A549 treated with AZD9567 at 1 μM for 4 hours (cell line): ENCODE results near the gene SLC16A6. TPM values are rescaled to one million over a fixed set of nuclear protein-coding genes. Genes with fewer than 3 reads are reported as not detected.

ENCODE experiments used
- total RNA-seq: library from RNA; stranded (reverse); fragments of 200-300 nt; extraction: Qiagen RNA extraction; gene quantifications from 5 replicates; pipeline ENCODE4 v1.2.3, GENCODE V29; 2022; ENCODE audit not compliant: insufficient read depth

SLC16A6 gene
- 0.29 to 0.39 TPM (median 0.37 TPM) in 4 of 5 replicates, not detected in the other for total RNA-seq

DNA sequence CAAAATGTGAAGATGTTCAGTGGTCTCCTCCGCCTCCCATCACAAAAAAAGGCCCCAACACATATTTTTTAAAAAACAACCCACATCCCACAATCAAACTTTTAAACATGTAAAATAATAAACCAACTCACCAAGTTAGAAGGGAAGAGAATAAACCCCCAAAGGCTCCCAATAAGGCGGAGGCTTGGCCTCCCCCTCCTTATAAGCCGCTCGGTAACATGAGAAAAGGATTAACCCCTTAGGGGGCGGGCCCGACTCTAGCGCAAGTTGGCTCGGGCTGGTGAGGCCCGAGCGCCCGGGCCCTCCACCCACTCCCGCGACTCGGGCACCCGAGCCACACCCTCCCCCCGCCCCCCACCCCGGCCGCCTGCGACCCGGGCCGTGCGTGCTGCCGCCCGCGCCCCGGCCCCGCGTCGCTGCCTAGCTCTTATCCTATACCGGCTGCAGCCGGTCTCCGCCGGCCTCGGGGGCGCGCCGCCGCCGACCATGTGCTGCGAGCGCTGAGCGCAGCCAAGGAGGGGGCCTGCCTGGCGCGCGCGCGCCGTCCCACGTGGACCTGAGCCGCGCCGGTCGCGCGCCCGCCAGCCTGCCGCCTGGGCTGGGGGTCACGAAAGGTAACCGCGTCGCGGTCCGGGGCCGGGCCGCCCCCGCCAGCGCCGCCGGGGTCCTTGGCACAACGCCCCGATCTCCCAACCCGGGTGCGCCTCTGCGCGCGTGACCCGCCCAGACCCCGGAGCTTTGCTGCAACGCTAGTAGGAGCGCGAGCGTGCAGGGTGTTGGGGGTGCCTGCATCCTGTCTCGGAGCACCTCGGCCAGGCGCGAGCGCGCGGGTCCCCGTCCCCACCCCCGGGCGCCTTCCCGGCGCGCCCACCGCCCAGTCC, at the start of gene SLC16A6, which contains the start of gene ARSG:
Gene SLC16A6, minus strand, starts transcription at position 173 of the 881 bp plus-strand sequence. CDS start 12,807 bp downstream, outside the sequence.
Gene ARSG, plus strand, starts transcription at position 541 of the 881 bp plus-strand sequence. CDS start 15,999 bp downstream, outside the sequence.

DNA sequence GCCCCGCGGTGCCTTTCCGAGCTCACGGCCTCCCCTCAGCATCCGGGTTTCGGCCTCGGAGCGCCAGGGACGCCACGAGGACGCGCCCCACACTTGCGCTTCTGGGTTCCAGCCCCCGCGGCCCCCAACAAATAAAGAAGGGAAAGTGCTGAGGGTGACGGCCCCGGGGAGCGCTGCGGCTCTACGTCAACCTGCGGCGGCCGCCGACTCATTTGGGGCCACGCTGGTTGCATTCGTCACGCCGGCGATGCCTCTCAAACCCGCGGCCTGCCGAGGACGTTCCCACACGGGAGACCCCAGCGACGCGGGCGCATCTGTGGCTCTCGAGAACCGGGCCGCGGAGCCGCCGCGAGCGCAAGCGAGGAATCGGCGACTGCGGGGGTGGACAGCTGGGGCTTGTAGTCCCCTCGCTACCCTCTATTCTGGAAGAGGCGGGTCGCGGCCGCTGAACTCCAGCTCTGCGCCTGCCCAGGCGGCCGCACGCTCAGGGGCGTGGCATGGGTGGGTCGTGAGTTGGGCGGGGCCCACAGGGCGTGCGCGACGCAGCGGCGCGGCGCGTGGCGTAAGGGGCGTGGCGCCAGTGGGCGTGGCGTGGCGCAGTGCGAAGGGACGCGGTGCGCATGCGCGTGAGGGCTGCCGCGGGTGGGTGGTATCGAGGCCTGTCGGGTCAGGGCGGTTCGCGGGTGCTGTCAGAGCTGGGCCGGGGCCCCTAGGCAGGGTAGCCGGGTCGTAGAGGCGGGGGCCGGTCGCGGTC, 43.3 kb downstream of the SLC16A6 start, which contains the start of gene AMZ2:
Gene AMZ2, plus strand, starts transcription at position 599 of the 754 bp plus-strand sequence. CDS start 2,145 bp downstream, outside the sequence.

Other genes with a start within 250 kb of the SLC16A6 start
- 103 to 114 TPM (median 104 TPM) in 5 replicates for gene AMZ2, start 43.1 kb downstream of the SLC16A6 start, total RNA-seq
- 1.2 to 3.8 TPM (median 1.4 TPM) in 5 replicates for gene ARSG, start 368 bp upstream of the SLC16A6 start, total RNA-seq
- gene WIPI1, start 166.4 kb upstream of the SLC16A6 start, total RNA-seq, result 8.6 to 23.9 TPM (median 10.3 TPM) in 5 replicates
- 130 to 170 TPM (median 160 TPM) in 5 replicates for gene PRKAR1A, start 221.3 kb upstream of the SLC16A6 start, total RNA-seq